SK-N-SH treated with all-trans-retinoic acid at 6 μM for 48 hours (cell line): ENCODE measurements around the gene CCDC81.

Source experiments
- ARNTL ChIP-seq: fragments of 450-650 bp; formaldehyde crosslinking; IDR thresholded peaks from 2 replicates; pipeline ENCODE4 v1.5.0; 2020; ENCODE audit warnings: low read depth, mild to moderate bottlenecking, moderate library complexity, borderline replicate concordance
- BACH2 ChIP-seq: fragments of 250-450 bp; sonication (Bioruptor Pico); IDR thresholded peaks from 2 replicates; pipeline ENCODE4 v1.9.0; 2021; ENCODE audit warnings: mild to moderate bottlenecking, borderline replicate concordance
- CREB5 ChIP-seq: fragments of 250-450 bp; sonication (Bioruptor Pico); IDR thresholded peaks from 2 replicates; pipeline ENCODE4 v1.5.1; 2020; ENCODE audit warnings: low read depth, mild to moderate bottlenecking, moderate library complexity
- CSRNP3 ChIP-seq: fragments of 250-450 bp; sonication (Bioruptor Pico); IDR thresholded peaks from 2 replicates; pipeline ENCODE4 v1.5.1; 2021; ENCODE audit warnings: mild to moderate bottlenecking, moderate library complexity
- PATZ1 ChIP-seq: fragments of 250-450 bp; sonication (Bioruptor Pico); IDR thresholded peaks from 2 replicates; pipeline ENCODE4 v1.8.0; 2020; ENCODE audit warnings: mild to moderate bottlenecking, moderate library complexity, borderline replicate concordance
- POU6F1 ChIP-seq: fragments of 250-450 bp; sonication (Bioruptor Pico); IDR thresholded peaks from 2 replicates; pipeline ENCODE4 v1.8.0; 2021; ENCODE audit warnings: low read depth, mild to moderate bottlenecking, moderate library complexity, borderline replicate concordance
- SNAI2 ChIP-seq: fragments of 250-450 bp; sonication (Bioruptor Pico); IDR thresholded peaks from 2 replicates; pipeline ENCODE4 v1.5.0; 2020; ENCODE audit warnings: mild to moderate bottlenecking, moderate library complexity
- TCF4 ChIP-seq: fragments of 250-450 bp; sonication (Bioruptor Pico); IDR thresholded peaks from 2 replicates; pipeline ENCODE4 v1.8.0; 2021; ENCODE audit warnings: mild to moderate bottlenecking, moderate library complexity, borderline replicate concordance
- TOX ChIP-seq: fragments of 250-450 bp; sonication (Bioruptor Pico); IDR thresholded peaks from 2 replicates; pipeline ENCODE4 v1.8.0; 2021; ENCODE audit warnings: mild to moderate bottlenecking, moderate library complexity, borderline replicate concordance
- ZC3H10 ChIP-seq: fragments of 250-450 bp; sonication (Bioruptor Pico); IDR thresholded peaks from 2 replicates; pipeline ENCODE4 v1.5.1; 2021; ENCODE audit warnings: mild to moderate bottlenecking, moderate library complexity
- ZFP3 ChIP-seq: fragments of 250-450 bp; sonication (Bioruptor Pico); IDR thresholded peaks from 2 replicates; pipeline ENCODE4 v1.5.0; 2020; ENCODE audit warnings: mild to moderate bottlenecking, moderate library complexity
- ZFP30 ChIP-seq: fragments of 450-650 bp; formaldehyde crosslinking; IDR thresholded peaks from 2 replicates; pipeline ENCODE4 v1.5.0; 2022; ENCODE audit warnings: mild to moderate bottlenecking, moderate library complexity
- ZNF565 ChIP-seq: fragments of 450-650 bp; formaldehyde crosslinking; conservative IDR thresholded peaks from 2 replicates; pipeline ENCODE4 v1.5.0; 2020; ENCODE audit warnings: low read depth, mild to moderate bottlenecking, moderate library complexity
- ZNF8 ChIP-seq: fragments of 450-650 bp; formaldehyde crosslinking; IDR thresholded peaks from 2 replicates; pipeline ENCODE4 v1.5.0; 2020; ENCODE audit warnings: mild to moderate bottlenecking, moderate library complexity

GRCh38 chr11:86374069-86374468, 618 bp upstream of the CCDC81 start:
- TF ChIP-seq PATZ1 (CRISPR knock-in tag) (no peak), TCF4 (CRISPR knock-in tag) (no peak), ARNTL (no peak), CSRNP3 (CRISPR knock-in tag) (no peak), ZFP30 (CRISPR knock-in tag) (no peak), ZNF8 (CRISPR knock-in tag) (no peak), BACH2 (CRISPR knock-in tag) (no peak), ZNF565 (CRISPR knock-in tag) (no peak), POU6F1 (no peak), CREB5 (CRISPR knock-in tag) (no peak), ZC3H10 (CRISPR knock-in tag) (no peak), TOX (no peak), ZFP3 (CRISPR knock-in tag) (no peak), SNAI2 (CRISPR knock-in tag) (no peak)
